GM18873 (cell line): ENCODE results near the gene PRDM12.
"Not testable (repeated sequence)": the region's sequence is repeated elsewhere in the genome, so short reads cannot be mapped to it uniquely, and the experiment has no call there.

ENCODE experiments used
- ATAC-seq: cut with Tn5 transposase; IDR thresholded peaks from one replicate; pipeline ENCODE4 v1.9.1; 2021; ENCODE audit warnings: mild to moderate bottlenecking, moderate library complexity, moderate number of reproducible peaks; ENCODE audit not compliant: unreplicated experiment, low FRiP score

The PRDM12 gene

DNA sequence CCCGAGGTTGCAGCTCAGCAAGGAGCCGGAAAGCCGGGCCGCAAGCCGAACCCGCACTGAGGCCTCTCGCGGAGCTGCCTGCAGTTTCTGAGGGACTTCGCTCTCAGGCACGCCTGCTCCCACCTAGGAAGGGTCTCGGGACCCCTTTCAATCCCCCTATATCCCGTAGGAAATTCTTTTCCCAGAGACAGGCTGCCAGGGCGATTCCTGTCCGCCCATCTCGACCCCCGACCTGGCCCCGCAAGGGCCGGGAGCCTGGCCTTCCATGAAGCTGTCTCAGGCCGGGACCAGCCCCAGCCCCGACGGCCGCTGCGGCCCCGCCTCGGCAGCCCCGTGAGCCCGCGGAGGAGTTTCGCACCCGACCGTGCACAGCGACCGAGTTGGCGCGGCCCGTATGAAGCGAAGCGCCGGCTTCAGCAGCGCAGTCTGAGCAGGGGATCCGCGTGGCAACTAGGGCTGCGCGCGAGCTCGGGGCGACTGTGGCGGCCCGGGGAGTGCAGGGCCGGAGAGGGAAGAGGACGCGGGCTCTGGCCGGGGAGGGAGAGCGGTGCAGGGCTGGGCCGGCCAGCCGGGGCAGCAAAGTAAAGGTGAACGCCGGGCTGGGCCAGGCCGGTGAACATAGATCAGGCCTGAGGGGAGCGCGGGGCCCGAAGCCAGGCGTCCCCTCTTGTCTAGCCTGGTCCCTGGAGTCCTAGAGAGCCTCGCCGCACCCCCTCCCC lies 977 bp upstream of the PRDM12 start:
- ATAC-seq = no peak

GRCh38 chr9:130663977-130664250 lies 480 bp upstream of the PRDM12 start:
- no peak for ATAC-seq

DNA sequence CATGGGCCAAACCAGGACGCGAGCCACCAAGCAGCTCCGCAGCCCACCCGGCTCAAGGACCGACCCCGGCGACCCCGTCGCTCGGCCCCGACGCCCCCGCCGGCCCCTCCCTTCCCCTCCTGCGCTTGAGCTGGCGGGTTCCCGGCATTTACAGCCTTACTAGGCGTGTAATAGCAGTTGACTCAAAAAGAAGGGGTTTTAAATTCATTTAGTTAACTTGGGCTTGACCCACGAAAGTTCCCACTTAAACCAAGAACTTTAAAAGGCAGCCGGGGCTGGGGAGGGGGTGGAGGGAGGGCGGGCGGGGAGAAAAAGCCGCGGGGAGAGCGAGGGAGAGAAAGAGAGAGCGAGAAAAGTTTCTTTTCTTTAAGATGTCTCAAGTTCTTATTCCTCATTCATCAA lies 636 bp downstream of the PRDM12 start:
- ATAC-seq = no peak

GRCh38 chr9:130665431-130666392 lies 1.3 kb downstream of the PRDM12 start:
- no peak for ATAC-seq

- ATAC-seq = no peak
These were observed 2.2 kb downstream of the PRDM12 start for GRCh38 chr9:130666393-130667119.

- no peak for ATAC-seq
These were observed 2.7 kb downstream of the PRDM12 start for GRCh38 chr9:130667120-130667435.

DNA sequence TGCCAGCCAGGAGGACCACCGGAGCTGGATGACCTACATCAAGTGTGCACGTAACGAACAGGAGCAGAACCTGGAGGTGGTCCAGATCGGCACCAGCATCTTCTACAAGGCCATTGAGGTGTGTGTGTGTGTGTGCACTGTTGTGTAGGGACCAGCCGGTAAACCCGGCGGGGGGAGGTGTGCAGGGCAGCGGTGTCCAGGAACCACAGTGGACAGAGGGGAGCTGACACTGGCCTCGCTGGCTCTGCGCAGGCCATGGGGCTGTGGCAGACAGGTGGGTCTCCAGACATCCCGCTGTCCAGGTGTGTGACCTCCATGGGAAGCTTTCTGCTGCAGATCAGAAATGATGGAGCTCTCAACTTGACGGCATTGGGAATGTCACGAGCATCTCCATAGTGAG lies 3.8 kb downstream of the PRDM12 start:
- ATAC-seq = no peak

GRCh38 chr9:130668659-130669058 lies 4.3 kb downstream of the PRDM12 start:
- no peak for ATAC-seq

GRCh38 chr9:130669965-130670364 lies 5.6 kb downstream of the PRDM12 start:
- ATAC-seq = no peak

DNA sequence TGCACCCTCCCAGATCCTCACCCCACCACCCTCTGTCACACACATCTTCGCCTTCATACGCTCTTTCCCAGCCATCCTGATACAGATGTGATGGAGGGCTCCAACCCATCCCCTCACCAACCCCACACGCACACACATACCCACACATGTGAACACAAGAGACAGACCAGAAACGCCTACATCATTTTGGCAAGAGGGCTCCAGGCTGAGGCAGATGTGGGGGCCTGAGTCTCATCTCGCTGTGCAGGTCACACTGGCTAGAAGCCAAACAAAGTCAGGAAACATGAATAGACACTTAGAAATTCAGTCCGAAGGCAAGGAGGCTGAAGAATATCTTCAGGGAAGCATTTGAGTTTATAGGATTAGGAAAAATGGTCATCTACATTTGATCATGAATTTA lies 6.2 kb downstream of the PRDM12 start:
- ATAC-seq = no peak

DNA sequence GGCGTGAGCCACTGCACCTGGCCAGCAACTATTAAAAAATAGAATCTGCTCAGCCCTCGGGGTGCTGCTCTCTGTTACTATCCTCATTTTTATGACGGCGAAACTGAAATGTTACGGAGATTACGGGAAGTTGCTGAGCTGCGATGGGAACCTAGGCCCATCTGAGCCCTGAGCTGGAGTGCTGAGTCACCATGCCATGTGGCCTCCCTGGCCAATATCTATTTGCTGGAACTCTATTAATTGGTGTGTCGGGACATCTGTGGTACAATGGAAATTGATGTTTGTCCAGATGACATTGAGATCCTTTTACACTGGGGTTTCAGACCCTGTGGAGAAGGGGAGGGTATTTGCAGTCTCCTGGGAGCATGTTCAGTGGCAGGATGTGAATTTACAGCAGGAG lies 8.1 kb downstream of the PRDM12 start:
- ATAC-seq = no peak

DNA sequence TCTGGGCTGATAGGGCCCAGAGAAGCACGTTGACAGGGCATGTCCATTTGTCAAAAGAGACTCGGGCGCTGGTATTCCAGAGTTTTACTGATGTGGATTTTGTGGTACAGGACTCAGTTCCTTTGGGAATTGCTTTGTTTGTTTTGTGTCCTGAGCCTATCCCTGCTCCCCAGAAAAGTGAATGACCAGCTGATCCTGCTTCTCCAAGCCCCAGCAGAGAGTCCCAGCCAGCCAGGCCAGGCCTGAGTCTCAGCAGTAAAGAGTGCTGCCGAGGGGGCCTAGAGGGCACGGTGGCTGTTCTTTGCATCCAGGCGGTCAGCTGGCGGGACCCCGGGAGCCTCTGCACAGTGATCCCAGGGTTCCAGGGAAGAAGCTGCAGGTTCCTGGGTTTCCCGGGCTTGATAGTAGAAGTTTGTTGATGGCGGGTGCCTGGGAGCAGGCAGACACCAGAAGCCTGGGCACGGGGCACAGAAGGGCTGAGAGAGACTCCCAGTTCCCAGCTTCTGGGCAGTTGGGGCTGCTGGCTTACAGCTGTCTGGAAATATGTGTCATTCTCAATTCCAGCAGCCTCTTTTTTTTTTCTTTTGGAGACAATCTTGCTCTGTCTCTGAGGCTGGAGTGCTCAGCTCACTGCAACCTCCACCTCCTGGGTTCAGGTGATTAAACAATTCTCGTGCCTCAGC lies 8.7 kb downstream of the PRDM12 start:
- no peak for ATAC-seq

GRCh38 chr9:130675396-130675795 lies 11.0 kb downstream of the PRDM12 start:
- ATAC-seq = no peak

DNA sequence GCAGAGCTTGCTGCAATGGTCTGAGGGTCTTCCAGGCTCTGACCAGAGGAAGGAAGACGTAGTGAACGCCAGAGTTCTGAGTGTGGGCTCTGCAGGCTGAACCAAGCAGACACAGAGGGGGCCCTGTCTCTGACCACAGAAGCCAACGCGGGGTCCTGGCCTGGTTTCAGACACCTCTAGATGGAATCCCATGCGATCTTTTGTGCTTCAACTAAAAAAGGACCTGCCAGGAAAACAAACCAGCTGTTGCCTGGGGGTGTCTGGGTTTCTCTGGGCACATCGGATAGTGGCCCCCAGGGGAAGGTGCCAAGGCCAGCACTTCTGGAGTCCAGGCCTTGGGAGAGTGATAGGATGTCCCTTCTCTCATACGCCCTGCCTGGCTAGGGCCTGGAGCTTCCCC lies 12.9 kb downstream of the PRDM12 start:
- no peak for ATAC-seq

DNA sequence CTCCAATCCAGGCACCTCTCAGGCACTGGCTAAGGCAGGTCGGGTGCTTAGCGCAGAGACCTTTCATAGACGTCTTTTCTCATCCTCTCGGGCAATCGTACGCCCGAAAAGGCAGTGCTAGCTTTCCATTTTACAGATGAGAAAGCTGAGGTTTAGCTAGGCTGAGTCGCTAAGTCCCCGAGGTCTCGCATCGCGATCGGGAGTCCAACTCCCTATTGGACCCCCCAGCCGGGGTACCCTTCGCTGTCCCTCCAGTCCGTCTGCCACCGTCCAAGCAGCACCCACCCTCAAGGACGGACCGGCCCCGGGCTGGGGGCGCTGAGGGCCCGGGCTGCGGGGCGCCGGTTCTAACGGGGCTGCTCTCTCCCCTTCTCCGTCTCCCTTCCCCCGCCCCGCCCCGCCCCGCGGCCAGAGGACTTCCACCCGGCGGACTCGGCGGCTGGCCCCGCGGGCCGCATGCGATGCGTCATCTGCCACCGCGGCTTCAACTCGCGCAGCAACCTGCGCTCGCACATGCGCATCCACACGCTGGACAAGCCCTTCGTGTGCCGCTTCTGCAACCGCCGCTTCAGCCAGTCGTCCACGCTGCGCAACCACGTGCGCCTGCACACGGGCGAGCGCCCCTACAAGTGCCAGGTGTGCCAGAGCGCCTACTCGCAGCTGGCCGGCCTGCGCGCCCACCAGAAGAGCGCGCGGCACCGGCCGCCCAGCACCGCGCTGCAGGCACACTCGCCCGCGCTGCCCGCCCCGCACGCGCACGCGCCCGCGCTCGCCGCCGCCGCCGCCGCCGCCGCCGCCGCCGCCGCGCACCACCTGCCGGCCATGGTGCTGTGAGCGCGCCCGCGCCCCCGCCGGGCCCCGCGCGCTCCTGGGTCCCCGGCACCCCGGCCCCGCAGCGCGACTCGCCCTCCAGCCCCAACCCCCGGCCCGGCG lies 16.7 kb downstream of the PRDM12 start:
- no peak for ATAC-seq

DNA sequence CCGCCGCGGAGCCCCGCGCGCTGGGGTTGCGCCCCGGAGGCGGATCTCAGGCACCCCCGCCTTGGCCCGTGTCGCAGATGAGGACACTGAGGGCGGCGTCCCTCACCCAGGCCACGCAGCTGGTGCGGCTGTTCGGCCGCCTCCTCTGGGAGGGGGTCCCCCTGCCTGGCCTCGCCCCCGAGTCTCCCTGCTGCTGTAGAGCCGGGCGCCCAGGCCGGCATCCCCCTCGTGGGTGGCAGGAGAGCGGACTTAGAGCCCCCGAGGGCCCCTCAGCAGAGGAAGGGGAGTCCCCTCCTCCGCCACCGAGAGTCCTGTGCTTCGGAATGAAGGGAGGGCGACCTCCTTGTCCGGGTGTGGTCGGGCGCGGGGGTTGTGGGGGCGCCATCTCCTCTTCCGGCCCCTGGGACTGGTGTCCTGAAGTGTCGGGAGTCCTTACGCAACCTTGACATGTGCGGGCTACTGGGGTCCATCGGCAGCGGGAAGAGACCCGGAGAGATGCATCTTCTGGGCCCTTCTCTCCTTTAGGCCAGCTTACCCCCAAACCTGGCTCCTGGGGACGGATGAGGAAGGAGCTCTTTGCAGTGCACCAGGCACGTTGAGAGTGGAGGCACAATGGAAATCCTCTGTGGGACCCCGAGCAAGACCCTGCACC lies 17.5 kb downstream of the PRDM12 start:
- ATAC-seq = no peak

- ATAC-seq = no peak
These were observed 18.2 kb downstream of the PRDM12 start for GRCh38 chr9:130682421-130683121.

DNA sequence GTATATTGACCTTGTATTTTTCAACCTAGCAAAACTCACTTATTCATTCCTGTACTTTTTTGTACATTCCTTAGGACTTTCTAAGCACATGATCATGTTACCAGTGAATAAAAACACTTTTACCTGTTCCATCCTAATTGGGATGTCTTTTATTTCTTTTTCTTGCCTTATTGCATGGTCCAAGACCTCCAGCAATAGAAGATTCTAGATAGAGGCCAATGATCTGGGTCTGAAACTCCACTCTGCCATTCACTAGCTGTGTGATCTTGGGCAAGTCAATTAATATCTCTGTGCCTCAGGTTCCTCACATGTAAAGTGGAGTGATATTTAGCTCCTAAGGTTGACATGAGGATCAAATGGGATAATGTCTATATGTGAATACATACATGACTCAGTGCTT lies 20.7 kb downstream of the PRDM12 start:
- ATAC-seq = no peak

- not testable (repeated sequence) for ATAC-seq
These were observed 21.6 kb downstream of the PRDM12 start for GRCh38 chr9:130685945-130686344.
